HG03025 (cell line): ENCODE measurements around the gene TAF5L.
A peak's percentile ranks its signal among the peaks of the same experiment; 100 is the strongest.
"Not testable (repeated sequence)": the region's sequence is repeated elsewhere in the genome, so short reads cannot be mapped to it uniquely, and the experiment has no call there.

Experiments
- ATAC-seq: cut with Tn5 transposase; IDR thresholded peaks from one replicate; pipeline ENCODE4 v1.9.1; 2021; ENCODE audit warnings: mild to moderate bottlenecking, moderate library complexity; ENCODE audit not compliant: unreplicated experiment, low FRiP score

Gene TAF5L

DNA sequence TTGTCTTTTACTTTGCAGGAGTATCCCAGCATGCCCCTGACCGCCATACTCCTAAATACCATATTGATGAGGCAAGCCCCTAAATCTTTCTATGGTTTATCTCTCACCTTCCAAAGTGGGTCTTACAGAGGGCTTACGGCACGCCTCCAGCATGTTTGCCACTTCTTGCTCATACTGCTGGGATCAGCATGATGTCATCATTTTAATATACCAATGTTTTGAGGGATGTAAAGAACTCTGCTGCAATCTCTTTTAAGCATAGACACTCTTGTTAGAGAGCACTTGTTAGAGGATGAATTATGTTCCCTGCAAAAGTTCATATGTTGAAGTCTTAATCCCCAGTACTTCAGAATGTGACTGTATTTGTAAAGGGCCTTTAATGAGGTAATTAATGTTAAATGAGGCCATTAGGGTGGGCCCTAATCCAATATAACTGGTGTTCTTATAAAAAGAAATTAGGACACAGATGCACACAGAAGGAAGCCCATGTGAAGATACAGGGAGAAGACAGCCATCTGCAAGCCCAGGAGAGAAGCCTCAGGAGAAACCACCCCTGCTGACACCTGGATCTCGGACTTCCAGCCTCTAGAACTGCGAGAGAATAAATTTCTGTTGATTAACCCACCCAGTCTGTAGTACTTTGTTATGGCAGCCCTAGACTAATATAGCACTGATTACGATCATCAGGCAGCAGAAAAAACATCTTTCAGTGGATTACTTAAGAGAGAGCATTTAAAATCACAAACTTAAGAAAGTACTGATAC, 51.1 kb downstream of the TAF5L start:
- ATAC-seq, result no peak

DNA sequence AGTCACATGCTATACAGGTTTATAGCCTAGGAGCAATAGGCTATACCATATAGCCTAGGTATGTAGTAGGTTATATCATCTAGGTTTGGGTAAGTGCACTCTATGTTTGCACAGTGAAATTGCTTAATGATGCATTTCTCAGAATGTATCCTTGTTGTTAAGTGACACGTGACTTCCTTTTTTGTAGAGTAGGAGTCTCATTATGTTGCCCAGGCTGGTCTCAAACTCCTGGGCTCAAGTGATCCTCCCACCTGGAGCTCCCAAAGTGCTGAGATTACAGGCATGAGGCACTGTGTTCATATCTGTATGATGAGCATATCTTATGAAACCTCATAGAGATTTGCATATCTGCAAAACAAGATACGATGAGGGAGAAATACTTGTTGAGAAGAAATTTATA, 53.6 kb downstream of the TAF5L start:
- ATAC-seq, result no peak

- no peak for ATAC-seq
These were observed 54.9 kb downstream of the TAF5L start for GRCh38 chr1:229570891-229571516.

DNA sequence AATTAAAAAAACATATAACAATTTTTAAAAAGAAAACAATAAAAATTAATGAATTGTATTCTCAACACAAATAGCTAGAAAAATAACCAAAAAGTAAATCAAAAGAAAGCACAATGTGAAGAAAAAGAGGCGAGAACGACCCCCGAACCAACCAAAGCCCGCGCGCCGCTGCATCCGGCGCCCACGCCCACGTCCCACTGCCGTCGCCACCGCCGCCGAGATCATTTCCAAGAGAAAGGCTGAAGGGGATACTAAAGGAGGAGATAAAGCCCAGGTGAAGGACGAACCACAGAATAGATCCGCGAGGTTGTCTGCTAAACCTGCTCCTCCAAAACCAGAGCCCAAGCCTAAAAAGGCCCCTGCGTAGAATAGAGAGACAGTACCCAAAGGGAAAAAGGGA, 55.6 kb downstream of the TAF5L start:
- no peak for ATAC-seq

DNA sequence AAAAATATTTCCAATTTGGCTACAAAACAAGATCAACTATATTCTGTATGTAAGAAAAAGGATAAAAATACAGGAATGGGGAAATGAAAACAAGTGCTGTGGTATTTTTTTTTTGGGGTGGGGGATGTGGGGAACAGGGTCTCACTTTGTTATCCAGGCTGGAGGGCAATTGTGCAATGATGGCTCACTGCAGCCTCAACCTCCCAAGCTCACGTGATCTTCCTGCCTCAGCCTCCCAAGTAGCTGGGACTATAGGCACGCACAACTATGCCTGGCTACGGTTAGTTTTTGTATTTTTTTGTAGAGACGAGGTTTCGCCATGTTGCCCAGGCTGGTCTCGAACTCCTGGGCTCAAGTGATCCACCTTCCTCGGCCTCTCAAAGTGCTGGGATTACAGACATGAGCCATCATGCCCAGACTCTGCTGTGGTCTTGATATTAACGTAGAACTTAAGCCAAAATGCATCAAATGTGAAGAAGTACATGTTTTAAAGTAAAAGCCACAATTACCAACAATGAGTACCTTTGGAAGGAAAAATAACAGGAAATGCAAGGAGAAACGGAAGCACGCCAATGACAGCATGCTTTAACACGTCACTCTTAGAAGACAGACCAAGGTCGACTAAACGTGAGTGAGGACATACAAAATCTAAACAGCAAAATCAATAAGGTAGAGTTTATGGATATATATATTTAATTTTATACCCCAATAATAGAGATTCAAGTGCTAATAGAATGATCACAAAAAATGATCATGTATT, 58.6 kb downstream of the TAF5L start:
- ATAC-seq, result no peak

GRCh38 chr1:229563701-229564100, 62.2 kb downstream of the TAF5L start:
- ATAC-seq, result no peak

DNA sequence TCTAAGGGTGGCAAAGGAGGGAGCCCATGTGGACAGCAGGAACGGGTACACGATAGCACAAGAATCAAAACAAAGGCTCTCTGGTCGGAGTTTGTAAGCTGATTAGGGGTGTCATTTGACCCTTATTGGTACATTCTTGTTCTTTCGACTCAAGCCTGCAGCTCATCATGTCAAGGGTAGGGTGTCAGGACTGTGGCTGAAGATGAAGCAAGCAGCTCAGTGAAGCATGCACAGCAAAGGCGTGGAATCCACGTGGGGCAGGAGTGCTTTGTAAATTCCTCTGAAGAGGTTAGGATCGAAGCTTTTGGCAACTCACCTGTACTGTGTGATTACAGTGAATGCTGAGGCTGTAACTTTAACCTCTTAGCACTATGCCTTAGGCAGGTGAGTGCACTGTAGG, 62.7 kb downstream of the TAF5L start:
- no peak for ATAC-seq

DNA sequence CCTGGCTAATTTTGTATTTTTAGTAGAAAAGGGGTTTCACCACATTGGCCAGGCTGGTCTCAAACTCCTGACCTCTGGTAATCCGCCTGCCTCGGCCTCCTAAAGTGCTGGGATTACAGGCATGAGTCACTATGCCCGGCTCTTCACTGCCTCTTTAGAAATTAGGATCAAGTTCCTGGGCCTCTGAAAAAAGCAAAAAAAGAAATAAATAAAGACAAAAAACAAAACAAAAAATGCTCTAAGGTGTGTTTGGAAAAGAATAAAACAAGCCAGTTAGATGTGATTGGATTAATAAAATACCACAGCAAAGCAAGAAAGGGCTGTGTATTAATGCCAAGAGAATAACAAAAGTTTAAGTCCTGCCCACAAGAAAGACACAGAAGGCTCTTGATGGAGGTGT, 63.2 kb downstream of the TAF5L start:
- ATAC-seq, result no peak

DNA sequence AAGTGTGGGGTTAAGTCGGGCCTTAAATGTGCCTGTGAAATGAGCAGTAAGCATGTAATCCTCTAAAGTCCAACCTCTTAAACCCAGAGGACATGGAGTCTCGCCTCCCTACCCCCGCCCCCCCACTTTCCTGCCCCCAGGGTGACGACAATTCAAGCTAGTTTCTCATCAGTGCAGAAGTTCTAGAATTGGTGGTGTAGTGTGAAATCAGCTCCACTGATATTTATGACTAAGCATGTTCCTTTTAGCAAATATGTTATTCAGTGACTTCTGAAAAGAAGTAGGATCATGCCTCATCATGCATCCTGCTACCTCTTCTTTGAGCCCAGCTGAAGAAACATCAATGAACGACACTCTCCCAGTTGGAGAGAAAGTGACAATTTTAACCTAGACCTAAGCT, 64.8 kb downstream of the TAF5L start:
- ATAC-seq, result no peak

GRCh38 chr1:229560124-229560523, 65.8 kb downstream of the TAF5L start:
- ATAC-seq, result not testable (repeated sequence)

- not testable (repeated sequence) for ATAC-seq
These were observed 66.6 kb downstream of the TAF5L start for GRCh38 chr1:229559336-229559801.

DNA sequence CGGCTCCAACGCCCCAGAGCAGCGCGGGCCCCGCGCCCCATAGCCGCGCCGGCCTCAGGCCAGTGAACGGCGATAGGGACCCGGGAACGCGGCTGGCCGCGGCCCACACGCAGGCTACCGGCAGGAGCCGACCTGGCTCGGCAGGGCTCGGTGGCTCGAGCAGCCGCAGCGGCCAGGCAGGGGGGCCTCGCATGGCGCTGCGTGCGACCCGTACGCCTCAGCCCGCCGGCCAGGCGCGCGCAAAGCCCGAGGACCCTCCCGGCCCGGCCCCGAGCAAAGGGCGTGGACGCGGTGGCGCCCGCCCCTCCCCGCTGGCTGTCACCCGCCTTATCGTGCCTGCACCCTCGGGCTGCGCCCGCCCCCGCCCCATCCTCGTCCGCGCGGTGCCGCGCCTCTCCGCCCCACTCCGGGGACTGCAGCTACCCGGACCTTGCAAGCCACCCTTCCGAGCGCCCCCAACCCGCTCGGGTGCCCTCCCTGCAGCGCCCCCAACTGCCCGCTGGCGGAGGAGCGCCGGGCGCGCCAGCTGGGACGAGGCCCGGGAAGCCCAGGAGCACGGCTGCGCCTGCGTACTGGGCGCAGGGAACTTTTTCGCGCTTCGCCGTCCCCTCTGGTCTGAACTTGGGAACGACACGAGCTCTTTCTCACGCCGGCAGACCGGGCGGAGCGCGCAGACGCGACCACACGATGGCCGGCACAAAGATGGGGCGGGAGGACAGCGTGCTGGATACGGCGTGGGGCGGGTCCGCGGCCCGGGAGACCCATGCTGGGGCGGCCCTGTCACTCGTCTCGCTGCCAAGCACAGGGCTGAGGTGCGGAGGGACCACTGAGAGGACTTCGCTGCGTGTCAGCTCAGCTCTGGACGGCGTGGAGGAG, 67.2 kb downstream of the TAF5L start, which contains the start of gene ABCB10:
TSS of gene ABCB10 (minus strand) at position 248 of the 876 bp plus-strand sequence. CDS start at position 193, 55 bp downstream.
- ATAC-seq, result peak; percentile 81

DNA sequence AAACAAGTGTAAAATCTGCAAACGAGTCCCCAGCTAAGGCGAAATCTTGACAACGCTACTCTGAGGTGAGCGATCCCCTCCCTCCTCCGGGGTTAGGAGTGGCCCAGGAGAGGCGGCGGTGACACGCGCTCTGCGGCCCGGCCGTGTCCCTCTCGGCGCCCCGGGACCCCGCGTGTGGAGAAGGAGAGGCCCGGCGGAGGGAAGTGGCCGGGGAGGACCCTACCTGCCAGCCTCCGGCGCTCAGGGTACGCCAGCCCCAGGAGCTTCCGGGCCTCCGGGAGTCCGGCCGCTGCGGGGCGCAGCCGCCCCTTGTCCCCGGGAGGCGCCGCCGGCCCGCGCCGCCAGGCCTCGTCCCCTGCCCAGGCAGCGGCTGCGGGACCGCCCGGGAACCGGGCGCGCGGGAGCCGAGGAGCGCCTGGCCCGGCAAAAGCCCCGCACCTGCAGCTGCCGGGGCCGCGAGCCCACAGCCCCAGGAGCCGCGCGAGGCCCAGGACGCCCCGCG, 68.0 kb downstream of the TAF5L start:
- peak; percentile 30 for ATAC-seq

DNA sequence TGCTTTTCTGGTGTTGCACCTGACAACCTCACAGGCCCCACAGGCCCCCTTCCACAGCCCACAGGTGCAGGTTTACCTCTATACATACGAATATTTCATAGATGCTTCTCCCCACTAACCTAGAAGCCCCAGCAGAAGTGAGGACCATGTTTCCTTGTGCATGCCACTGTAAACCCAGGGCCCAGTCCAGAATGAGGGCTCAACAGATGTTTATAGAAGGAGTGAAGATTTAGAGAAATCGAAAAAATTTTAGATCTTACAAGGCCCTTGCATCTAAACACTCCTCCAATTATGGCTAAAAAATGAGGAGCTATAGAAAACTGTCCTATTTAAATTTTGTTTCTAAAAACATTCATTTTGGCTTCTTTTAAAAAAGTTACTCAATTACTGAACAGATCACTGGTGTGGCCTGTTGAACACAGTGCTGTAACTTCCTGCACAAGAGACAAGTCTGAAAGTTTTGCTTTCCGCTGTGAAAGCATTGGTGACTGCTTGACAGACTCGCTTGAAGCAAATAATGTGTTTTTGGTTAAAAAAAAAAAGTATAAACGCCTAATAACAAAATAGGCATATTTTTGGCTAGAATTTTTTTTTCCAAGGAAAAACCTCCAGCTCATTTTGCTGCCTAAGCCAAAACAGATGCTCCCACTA, 68.6 kb downstream of the TAF5L start:
- no peak for ATAC-seq

- no peak for ATAC-seq
These were observed 70.9 kb downstream of the TAF5L start for GRCh38 chr1:229554886-229555621.

GRCh38 chr1:229553621-229554130, 72.2 kb downstream of the TAF5L start:
- ATAC-seq, result no peak

GRCh38 chr1:229552732-229553131, 73.2 kb downstream of the TAF5L start:
- ATAC-seq, result no peak

- ATAC-seq, result no peak
These were observed 74.9 kb downstream of the TAF5L start for GRCh38 chr1:229550812-229551567.
